ENCODE measurements around the gene SPAST. TPM values are rescaled to one million over a fixed set of nuclear protein-coding genes. Genes with fewer than 3 reads are reported as not detected.
A peak's percentile ranks its signal among the peaks of the same experiment; 100 is the strongest.

Gene SPAST
- total and polyA plus RNA-seq, 2 experiments from 2014 or later = 15.5 to 33.9 TPM

GRCh38 chr2:32051836-32052439 lies 11.4 kb upstream of the SPAST start:
- H2AFZ ChIP-seq = peak overlapping the region; percentile 43; the same call in 1 of the 2 replicates
- ATAC-seq (no peak), DNase-seq (ENCODE audit: low spot score) (no peak)
- no peaks in the 10 kb centered on the region for H3K9me2 ChIP-seq (ENCODE audit: insufficient read depth)
- H3K4me1 ChIP-seq (ENCODE audit: insufficient read depth) = no peaks in the 10 kb centered on the region
- no peak overlapping the region for H3K27ac ChIP-seq (ENCODE audit: low read depth)
- TF ChIP-seq EZH2phosphoT487 (IDR thresholded peaks at IDR 0.05; ENCODE audit: unreplicated experiment) = no peak
- no peak for TF ChIP-seq CTCF (conservative IDR thresholded peaks at IDR 0.05; ENCODE audit: low read depth in 2 of 2)
- no peak for TF ChIP-seq POLR2AphosphoS5 (IDR thresholded peaks at IDR 0.05; ENCODE audit: low read depth)
- no peak for TF ChIP-seq EZH2 (IDR thresholded peaks at IDR 0.05; ENCODE audit: low read depth, unreplicated experiment)
- TF ChIP-seq ZNF331 (CRISPR knock-in tag; IDR thresholded peaks at IDR 0.05; ENCODE audit: low read depth) = no peak
- TF ChIP-seq REST (IDR thresholded peaks at IDR 0.05; ENCODE audit: unreplicated experiment) = no peak
- TF ChIP-seq, protein P1, sequence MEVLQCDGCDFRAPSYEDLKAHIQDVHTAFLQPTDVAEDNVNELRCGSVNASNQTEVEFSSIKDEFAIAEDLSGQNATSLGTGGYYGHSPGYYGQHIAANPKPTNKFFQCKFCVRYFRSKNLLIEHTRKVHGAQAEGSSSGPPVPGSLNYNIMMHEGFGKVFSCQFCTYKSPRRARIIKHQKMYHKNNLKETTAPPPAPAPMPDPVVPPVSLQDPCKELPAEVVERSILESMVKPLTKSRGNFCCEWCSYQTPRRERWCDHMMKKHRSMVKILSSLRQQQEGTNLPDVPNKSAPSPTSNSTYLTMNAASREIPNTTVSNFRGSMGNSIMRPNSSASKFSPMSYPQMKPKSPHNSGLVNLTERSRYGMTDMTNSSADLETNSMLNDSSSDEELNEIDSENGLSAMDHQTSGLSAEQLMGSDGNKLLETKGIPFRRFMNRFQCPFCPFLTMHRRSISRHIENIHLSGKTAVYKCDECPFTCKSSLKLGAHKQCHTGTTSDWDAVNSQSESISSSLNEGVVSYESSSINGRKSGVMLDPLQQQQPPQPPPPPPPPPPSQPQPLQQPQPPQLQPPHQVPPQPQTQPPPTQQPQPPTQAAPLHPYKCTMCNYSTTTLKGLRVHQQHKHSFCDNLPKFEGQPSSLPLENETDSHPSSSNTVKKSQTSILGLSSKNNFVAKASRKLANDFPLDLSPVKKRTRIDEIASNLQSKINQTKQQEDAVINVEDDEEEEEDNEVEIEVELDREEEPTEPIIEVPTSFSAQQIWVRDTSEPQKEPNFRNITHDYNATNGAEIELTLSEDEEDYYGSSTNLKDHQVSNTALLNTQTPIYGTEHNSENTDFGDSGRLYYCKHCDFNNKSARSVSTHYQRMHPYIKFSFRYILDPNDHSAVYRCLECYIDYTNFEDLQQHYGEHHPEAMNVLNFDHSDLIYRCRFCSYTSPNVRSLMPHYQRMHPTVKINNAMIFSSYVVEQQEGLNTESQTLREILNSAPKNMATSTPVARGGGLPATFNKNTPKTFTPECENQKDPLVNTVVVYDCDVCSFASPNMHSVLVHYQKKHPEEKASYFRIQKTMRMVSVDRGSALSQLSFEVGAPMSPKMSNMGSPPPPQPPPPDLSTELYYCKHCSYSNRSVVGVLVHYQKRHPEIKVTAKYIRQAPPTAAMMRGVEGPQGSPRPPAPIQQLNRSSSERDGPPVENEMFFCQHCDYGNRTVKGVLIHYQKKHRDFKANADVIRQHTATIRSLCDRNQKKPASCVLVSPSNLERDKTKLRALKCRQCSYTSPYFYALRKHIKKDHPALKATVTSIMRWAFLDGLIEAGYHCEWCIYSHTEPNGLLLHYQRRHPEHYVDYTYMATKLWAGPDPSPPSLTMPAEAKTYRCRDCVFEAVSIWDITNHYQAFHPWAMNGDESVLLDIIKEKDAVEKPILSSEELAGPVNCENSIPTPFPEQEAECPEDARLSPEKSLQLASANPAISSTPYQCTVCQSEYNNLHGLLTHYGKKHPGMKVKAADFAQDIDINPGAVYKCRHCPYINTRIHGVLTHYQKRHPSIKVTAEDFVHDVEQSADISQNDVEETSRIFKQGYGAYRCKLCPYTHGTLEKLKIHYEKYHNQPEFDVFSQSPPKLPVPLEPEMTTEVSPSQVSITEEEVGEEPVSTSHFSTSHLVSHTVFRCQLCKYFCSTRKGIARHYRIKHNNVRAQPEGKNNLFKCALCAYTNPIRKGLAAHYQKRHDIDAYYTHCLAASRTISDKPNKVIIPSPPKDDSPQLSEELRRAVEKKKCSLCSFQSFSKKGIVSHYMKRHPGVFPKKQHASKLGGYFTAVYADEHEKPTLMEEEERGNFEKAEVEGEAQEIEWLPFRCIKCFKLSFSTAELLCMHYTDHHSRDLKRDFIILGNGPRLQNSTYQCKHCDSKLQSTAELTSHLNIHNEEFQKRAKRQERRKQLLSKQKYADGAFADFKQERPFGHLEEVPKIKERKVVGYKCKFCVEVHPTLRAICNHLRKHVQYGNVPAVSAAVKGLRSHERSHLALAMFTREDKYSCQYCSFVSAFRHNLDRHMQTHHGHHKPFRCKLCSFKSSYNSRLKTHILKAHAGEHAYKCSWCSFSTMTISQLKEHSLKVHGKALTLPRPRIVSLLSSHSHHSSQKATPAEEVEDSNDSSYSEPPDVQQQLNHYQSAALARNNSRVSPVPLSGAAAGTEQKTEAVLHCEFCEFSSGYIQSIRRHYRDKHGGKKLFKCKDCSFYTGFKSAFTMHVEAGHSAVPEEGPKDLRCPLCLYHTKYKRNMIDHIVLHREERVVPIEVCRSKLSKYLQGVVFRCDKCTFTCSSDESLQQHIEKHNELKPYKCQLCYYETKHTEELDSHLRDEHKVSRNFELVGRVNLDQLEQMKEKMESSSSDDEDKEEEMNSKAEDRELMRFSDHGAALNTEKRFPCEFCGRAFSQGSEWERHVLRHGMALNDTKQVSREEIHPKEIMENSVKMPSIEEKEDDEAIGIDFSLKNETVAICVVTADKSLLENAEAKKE (CRISPR knock-in tag; IDR thresholded peaks at IDR 0.05) = no peak
- TF ChIP-seq ETS1 (IDR thresholded peaks at IDR 0.05) = no peak
- TF ChIP-seq NANOG (IDR thresholded peaks at IDR 0.05; ENCODE audit: borderline replicate concordance) = no peak
- no peak for TF ChIP-seq CREB1 (CRISPR knock-in tag; IDR thresholded peaks at IDR 0.05; ENCODE audit: low read depth)
- no peak for TF ChIP-seq STAT1 (IDR thresholded peaks at IDR 0.05; ENCODE audit: unreplicated experiment)
- no peak for TF ChIP-seq ZNF114 (CRISPR knock-in tag; IDR thresholded peaks at IDR 0.05)
- no peak for TF ChIP-seq JUNB (IDR thresholded peaks at IDR 0.05; ENCODE audit: unreplicated experiment)
- no peak overlapping the region for H3K27ac Mint-ChIP-seq
- peaks cover 3% of the 10 kb centered on the region for H3K27me3 Mint-ChIP-seq (ENCODE audit: insufficient read depth, low read depth, poor library complexity)
- H3K36me3 Mint-ChIP-seq (ENCODE audit: low read depth) = no peaks in the 10 kb centered on the region
- no peak overlapping the region for H3K4me2 ChIP-seq
- H3K27me3 ChIP-seq (ENCODE audit: insufficient read depth) = no peaks in the 10 kb centered on the region
- H3K36me3 ChIP-seq (ENCODE audit: insufficient read depth) = no peaks in the 10 kb centered on the region
- H3K4me3 Mint-ChIP-seq = no peak overlapping the region
- no peaks in the 10 kb centered on the region for H3K9me3 Mint-ChIP-seq
- no peaks in the 10 kb centered on the region for H3F3A ChIP-seq (replicated peaks; ENCODE audit: low read depth)
- H3K4me3 ChIP-seq = no peak overlapping the region
- no peaks in the 10 kb centered on the region for H4K20me1 ChIP-seq (replicated peaks; ENCODE audit: insufficient read depth)
- H3K79me2 ChIP-seq (replicated peaks; ENCODE audit: insufficient read depth) = no peaks in the 10 kb centered on the region
- H3K4me1 Mint-ChIP-seq = no peaks in the 10 kb centered on the region
